GM12878 (cell line): ENCODE results near the gene SIK2. TPM values are rescaled to one million over a fixed set of nuclear protein-coding genes. Genes with fewer than 3 reads are reported as not detected.

Source experiments
- EP300 ChIP-seq, 2 experiments: fragments of 150-350 bp in 1 of 2; IDR thresholded peaks; 2 replicates each; pipeline ENCODE4 v1.6.1; 2011 to 2012; ENCODE audit warnings: low read depth in 2 of 2, low read length in 2 of 2, borderline replicate concordance in 1 of 2, improper control_type of control experiment in 1 of 2, inconsistent platforms in 1 of 2; ENCODE audit not compliant: control insufficient read depth in 1 of 2
- NR2C2 ChIP-seq: IDR thresholded peaks from 2 replicates; pipeline ENCODE4 v1.6.1; 2011; ENCODE audit warnings: borderline replicate concordance, low read depth; ENCODE audit not compliant: control insufficient read depth, insufficient read length
- NRF1 ChIP-seq: conservative IDR thresholded peaks from 2 replicates; pipeline ENCODE4 v1.6.1; 2011; ENCODE audit warnings: mild to moderate bottlenecking, low read depth, low read length, improper control_type of control experiment
- SPI1 ChIP-seq: IDR thresholded peaks from 2 replicates; pipeline ENCODE4 v1.6.1; 2011; ENCODE audit warnings: low read depth, mild to moderate bottlenecking, low read length, moderate library complexity, borderline replicate concordance; ENCODE audit not compliant: insufficient read depth
- polyA plus RNA-seq, 11 experiments: library from polyadenylated mRNA; depleted of rRNA in 4 of 11; unstranded in 6 of 11; stranded (reverse) in 5 of 11; fragments of >200 nt; fragmentation: Nextera tagmentation in 4 of 11; fragmentation: Illumina TruSeq in 1 of 11; extraction: Ambion mirVana in 4 of 11; extraction: Trizol in 1 of 11; gene quantifications; 1 replicate in 1 of 11; 2 replicates in 10 of 11; pipeline versions ENCODE4 v1.2.1 to v1.2.3, GENCODE V29; 2011 to 2016; ENCODE audit warnings: inconsistent platforms in 2 of 11, missing spikeins in 2 of 11, low read depth in 1 of 11
- total RNA-seq, 4 experiments: library from RNA; depleted of rRNA in 3 of 4; stranded (reverse); fragments of >200 nt in 3 of 4; fragmentation: Illumina TruSeq in 1 of 4; extraction: Trizol in 1 of 4; gene quantifications; 2 replicates each; pipeline versions ENCODE4 v1.2.1 to v1.2.3, GENCODE V29; 2013 to 2021
- TF ChIP-seq, protein P1 (sequence below): IDR thresholded peaks from 2 replicates; pipeline ENCODE4 v1.6.1; 2012; ENCODE audit warnings: mild to moderate bottlenecking, low read depth, low read length
- TF ChIP-seq, protein P2 (sequence below): fragments of 450-650 bp; IDR thresholded peaks from 2 replicates; pipeline ENCODE4 v1.6.1; 2014; ENCODE audit warnings: mild to moderate bottlenecking

Gene SIK2
- total and polyA plus RNA-seq, 10 of the 15 experiments (the other 5 are each of a cell fraction or from before 2014, with no cell fraction given) = 0.97 to 14.2 (median 4.5) TPM

DNA sequence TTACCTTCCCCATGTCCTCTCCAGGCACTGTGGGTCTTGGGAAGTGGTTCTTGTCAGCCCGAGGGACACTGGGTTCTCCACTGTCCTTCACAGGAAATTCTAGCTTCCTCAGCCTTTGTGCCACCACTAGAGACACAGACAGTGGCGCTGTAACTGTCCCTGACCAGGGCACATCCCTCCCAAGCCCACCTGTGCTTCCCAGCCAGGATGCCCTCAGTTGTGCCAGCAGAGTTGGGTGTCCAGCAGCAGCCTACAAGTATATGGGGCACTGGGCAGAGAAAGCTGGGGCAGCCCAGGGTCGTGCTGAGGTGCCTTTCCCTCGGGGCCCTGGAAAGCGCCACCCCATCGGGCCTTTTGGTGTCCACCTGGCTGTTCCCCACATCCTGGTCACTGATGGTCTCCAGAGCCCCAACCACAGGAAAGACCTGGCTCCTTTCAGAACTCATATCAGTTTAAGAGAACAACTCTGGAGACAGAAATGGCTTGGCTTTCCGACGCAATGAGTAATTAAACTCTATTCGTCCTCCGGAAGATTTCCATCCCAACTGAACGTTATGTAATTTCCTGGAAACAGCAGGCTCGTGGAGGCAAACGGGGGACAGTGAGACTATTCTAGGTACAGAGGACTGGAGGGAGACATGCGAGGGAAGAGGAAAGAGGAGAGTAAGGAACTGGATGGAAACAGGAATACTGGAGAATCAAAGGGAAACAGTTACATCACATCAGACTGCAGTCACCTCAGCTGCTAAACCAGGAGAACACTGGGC, 135.4 kb downstream of the SIK2 start (continued):
- TF ChIP-seq NRF1 (no peak), EP300 (IDR thresholded peaks at IDR 0.05; ENCODE audit: borderline replicate concordance in 1 of 2, control insufficient read depth in 1 of 2, low read depth in 2 of 2, low read length in 2 of 2) (no peak), SPI1 (no peak), NR2C2 (no peak)
- TF ChIP-seq, protein P1, sequence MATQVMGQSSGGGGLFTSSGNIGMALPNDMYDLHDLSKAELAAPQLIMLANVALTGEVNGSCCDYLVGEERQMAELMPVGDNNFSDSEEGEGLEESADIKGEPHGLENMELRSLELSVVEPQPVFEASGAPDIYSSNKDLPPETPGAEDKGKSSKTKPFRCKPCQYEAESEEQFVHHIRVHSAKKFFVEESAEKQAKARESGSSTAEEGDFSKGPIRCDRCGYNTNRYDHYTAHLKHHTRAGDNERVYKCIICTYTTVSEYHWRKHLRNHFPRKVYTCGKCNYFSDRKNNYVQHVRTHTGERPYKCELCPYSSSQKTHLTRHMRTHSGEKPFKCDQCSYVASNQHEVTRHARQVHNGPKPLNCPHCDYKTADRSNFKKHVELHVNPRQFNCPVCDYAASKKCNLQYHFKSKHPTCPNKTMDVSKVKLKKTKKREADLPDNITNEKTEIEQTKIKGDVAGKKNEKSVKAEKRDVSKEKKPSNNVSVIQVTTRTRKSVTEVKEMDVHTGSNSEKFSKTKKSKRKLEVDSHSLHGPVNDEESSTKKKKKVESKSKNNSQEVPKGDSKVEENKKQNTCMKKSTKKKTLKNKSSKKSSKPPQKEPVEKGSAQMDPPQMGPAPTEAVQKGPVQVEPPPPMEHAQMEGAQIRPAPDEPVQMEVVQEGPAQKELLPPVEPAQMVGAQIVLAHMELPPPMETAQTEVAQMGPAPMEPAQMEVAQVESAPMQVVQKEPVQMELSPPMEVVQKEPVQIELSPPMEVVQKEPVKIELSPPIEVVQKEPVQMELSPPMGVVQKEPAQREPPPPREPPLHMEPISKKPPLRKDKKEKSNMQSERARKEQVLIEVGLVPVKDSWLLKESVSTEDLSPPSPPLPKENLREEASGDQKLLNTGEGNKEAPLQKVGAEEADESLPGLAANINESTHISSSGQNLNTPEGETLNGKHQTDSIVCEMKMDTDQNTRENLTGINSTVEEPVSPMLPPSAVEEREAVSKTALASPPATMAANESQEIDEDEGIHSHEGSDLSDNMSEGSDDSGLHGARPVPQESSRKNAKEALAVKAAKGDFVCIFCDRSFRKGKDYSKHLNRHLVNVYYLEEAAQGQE = no peak
- TF ChIP-seq, protein P2, sequence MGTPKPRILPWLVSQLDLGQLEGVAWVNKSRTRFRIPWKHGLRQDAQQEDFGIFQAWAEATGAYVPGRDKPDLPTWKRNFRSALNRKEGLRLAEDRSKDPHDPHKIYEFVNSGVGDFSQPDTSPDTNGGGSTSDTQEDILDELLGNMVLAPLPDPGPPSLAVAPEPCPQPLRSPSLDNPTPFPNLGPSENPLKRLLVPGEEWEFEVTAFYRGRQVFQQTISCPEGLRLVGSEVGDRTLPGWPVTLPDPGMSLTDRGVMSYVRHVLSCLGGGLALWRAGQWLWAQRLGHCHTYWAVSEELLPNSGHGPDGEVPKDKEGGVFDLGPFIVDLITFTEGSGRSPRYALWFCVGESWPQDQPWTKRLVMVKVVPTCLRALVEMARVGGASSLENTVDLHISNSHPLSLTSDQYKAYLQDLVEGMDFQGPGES = no peak
